ENCODE results near the gene NR5A1. TPM values are rescaled to one million over a fixed set of nuclear protein-coding genes. Genes with fewer than 3 reads are reported as not detected.

The NR5A1 gene
- total RNA-seq, 4 donors from 2014 or later: not detected

DNA sequence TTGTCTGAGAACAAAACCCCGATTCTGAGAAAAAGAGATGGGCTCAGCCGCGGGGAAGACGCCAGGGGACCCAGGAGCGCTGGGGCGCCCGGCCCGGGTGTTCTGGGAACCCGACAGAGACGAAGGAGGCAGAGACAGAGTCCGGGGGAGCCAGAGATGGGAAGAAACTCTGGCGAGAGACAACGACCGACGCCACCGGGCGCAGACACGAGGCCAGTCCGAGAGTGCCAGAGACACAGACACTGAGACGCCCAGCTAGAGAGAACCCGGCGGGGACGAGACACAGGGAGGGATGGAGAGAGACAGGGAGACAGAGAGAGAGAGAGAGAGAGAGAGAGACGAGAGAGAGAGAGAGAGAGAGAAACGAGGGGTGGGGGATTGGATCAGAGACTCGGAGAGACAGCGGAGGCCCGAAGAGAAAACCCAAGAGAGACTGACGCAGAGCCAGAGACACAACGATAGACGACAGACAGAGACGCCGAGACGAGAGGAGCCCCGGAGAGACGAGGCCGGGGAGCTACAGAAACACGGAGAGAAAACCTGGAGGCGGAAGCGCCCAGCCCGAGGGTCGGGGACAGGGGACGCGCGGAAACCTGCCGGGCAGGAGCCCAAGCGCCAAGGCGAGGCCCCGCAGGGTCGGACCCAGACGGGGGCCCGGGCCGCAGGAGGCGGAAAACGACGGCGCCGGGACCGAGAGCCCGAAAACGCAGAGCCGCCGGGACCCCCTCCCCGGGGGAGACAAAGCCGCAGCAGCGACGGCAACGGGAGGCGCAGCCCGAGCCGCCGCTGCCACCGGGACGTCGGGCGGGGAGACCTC lies 3.3 kb downstream of the NR5A1 start:
- DNase-seq: no peak
- intact Hi-C loops (cut with DNase I): no loop called here
- peak overlapping the region; percentile 3 to 57 (median 26) for H3K4me3 ChIP-seq

DNA sequence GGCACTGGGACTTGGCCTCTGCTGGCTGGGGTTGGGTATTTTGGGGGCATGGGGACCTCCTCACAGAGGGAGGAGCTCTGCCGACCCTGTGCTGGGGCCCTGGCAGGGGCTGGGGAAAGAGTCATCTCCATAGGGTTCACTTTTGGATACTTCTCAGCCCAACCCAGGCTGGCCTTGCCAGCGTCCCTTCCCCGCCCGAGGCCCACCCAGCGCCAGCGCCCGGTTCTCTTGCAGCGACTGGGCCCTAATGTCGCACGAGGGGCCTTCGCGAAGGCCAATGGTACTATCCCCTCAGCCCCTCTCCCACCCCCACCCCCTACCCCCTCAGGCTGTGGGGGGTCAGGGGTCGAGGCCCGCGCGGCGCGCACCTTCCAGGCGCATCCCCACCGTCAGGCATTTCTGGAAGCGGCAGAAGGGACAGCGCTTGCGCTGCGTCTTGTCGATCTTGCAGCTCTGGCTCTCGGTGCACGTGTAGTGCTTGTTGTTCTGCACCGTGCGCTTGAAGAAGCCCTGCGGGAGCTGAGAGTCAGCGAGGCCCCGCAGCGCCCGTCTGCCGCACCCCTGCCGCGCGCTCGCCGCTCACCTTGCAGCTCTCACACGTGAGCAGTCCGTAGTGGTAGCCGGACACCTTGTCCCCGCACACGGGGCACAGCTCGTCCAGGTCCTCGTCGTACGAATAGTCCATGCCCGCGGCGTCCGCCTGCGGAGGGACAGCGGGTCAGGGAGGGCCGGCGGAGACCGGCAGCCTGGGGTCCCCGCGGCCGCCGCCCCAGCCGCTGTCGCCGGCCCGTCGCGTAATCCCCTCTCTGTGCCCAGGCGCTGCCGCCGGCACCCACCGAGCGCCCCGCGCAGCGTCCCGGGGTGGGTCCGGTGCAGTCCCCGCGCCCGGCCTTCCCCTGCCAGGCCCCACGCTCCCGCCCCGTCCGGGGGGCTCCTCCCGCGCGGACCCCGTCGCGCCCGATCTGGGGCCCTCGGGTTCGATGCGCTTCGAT lies 4.2 kb downstream of the NR5A1 start:
- Histone ChIP-seq H3K27ac (no peak overlapping the region), H3K36me3 (no peaks in the 10 kb centered on the region), H3K4me3 (peak overlapping the region in 2 of 4 donors; percentile 40 to 57), H3K4me1 (peaks cover 9 to 29% (median 16%) of the 10 kb centered on the region in 3 donors), H3K27me3 (peaks cover 22 to 95% (median 30%) of the 10 kb centered on the region in 4 donors), H3K9me3 (no peaks in the 10 kb centered on the region)
- DNase-seq: no peak
- intact Hi-C loops (cut with DNase I): no loop called here
- TF ChIP-seq, protein P1, sequence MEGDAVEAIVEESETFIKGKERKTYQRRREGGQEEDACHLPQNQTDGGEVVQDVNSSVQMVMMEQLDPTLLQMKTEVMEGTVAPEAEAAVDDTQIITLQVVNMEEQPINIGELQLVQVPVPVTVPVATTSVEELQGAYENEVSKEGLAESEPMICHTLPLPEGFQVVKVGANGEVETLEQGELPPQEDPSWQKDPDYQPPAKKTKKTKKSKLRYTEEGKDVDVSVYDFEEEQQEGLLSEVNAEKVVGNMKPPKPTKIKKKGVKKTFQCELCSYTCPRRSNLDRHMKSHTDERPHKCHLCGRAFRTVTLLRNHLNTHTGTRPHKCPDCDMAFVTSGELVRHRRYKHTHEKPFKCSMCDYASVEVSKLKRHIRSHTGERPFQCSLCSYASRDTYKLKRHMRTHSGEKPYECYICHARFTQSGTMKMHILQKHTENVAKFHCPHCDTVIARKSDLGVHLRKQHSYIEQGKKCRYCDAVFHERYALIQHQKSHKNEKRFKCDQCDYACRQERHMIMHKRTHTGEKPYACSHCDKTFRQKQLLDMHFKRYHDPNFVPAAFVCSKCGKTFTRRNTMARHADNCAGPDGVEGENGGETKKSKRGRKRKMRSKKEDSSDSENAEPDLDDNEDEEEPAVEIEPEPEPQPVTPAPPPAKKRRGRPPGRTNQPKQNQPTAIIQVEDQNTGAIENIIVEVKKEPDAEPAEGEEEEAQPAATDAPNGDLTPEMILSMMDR (IDR thresholded peaks at IDR 0.05): no peak
- TF ChIP-seq POLR2A (IDR thresholded peaks at IDR 0.05): no peak
- 33% methylated on average over 14 of the region's 96 CpGs; no CpG with 5 or more reads in 1 of the 2 donors for WGBS, 2 donors

More for the DNA sequence above, 3.3 kb downstream of the NR5A1 start:
- 4 to 7% methylated on average over 41 to 44 of the region's 76 CpGs for WGBS, 2 donors
- TF ChIP-seq, protein P1 (IDR thresholded peaks at IDR 0.05): no peak
- no peak for TF ChIP-seq POLR2A (IDR thresholded peaks at IDR 0.05)
- Histone ChIP-seq H3K9me3 (no peaks in the 10 kb centered on the region), H3K27ac (no peak overlapping the region), H3K27me3 (peaks cover 22 to 86% (median 30%) of the 10 kb centered on the region in 4 donors), H3K36me3 (no peaks in the 10 kb centered on the region), H3K4me1 (peaks cover 9 to 29% (median 16%) of the 10 kb centered on the region in 3 donors)

DNA sequence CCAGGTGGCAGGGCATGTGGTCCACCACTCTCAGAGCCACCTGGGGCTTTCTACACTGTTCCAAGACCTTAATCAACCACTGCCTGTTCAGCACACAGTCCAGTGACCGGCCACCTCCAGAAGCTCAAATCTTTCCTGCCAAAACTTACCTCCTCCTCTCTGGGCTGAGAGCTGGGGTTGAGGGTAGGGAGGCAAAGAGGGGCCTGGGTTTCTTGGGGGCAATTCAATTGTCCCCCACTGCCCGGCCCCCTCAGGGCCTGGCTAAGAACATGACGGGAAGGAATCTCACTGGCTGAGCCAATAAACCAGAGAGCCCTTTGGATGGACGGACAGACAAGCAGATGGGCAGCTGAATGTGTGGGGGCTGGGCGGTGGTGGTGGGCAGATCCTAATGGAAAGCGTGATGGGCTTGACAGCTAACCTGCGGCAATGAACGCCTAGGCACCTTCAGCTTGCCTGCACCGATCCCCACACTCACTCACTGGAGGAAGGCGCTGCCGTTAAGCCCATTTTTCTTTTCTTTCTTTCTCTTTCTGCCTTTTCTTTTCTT lies 5.4 kb downstream of the NR5A1 start:
- Histone ChIP-seq H3K27ac (no peak overlapping the region), H3K4me1 (peaks cover 9 to 29% (median 16%) of the 10 kb centered on the region in 3 donors), H3K9me3 (no peaks in the 10 kb centered on the region), H3K4me3 (no peak overlapping the region), H3K36me3 (no peaks in the 10 kb centered on the region), H3K27me3 (peaks cover 22 to 100% (median 30%) of the 10 kb centered on the region in 4 donors)
- TF ChIP-seq, protein P1 (IDR thresholded peaks at IDR 0.05): no peak
- TF ChIP-seq POLR2A (IDR thresholded peaks at IDR 0.05): no peak
- whole genome bisulfite sequencing, 2 donors: 54 to 57% methylated on average over 8 to 11 of the region's 11 CpGs
- no peak for DNase-seq
- intact Hi-C loops (cut with DNase I): no loop called here

DNA sequence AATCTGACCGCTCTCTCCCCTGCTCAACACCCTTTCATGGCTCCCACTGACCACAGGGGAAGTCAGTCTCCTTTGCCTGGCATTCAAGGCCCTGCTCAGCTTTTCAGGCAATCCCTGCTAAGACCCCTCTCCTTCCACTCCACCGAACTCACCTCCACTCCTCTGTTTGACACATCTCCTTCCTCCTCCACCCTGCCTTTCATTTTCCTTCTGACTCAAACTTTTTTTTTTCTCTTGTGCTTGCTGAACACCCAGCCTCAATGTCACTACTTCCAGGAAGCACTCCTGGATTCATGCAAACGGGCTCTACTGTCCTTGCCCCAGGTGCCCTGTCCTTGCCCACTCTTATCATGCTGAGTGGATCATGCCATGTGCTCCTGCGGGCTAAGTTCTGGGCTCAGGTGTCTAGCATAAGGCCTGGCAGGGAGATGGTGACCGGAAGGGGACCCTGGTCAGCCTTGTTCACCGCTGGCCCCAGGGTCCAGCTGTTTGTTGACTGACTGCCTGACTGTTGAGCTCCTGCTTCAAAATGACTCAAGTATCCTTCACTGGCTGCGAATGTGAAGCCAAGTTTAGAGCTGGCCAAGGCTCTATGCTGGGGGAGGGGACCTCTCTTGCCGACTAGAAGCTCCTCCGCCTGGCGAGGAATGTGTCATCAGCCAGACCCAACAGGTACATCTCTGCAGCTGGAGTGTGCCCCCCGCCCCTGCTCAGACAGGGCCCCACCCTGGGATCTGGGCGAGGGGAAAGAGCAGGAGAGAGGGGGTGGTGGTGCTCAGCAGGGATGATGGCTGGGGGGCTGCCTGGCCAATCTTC lies 6.2 kb downstream of the NR5A1 start:
- H3K4me3 ChIP-seq: no peak overlapping the region
- no peak for DNase-seq
- peaks cover 9 to 29% (median 16%) of the 10 kb centered on the region in 3 donors for H3K4me1 ChIP-seq
- H3K36me3 ChIP-seq: no peaks in the 10 kb centered on the region
- H3K27ac ChIP-seq: no peak overlapping the region
- intact Hi-C loops (cut with DNase I): no loop called here
- H3K27me3 ChIP-seq: peaks cover 22 to 100% (median 30%) of the 10 kb centered on the region in 4 donors
- TF ChIP-seq POLR2A (IDR thresholded peaks at IDR 0.05): no peak
- TF ChIP-seq, protein P1 (IDR thresholded peaks at IDR 0.05): no peak
- no peaks in the 10 kb centered on the region for H3K9me3 ChIP-seq
- WGBS, 2 donors: 57 to 58% methylated on average over 4 to 10 of the region's 12 CpGs
